Mesendoderm (in vitro differentiated cells): ENCODE results near the gene BNIP5.

Experiments used
- DNase-seq: peaks from one replicate; pipeline ENCODE4 v3.0.0; 2013
- H2AK5ac ChIP-seq: 2 replicates; pipeline ENCODE4 v1.6.1; 2013; ENCODE audit warnings: low read length, inconsistent platforms
- H2BK120ac ChIP-seq: 2 replicates; pipeline ENCODE4 v1.6.1; 2013; ENCODE audit warnings: low read depth, mild to moderate bottlenecking, low read length, moderate library complexity, mixed read lengths
- H2BK15ac ChIP-seq: replicated peaks from 2 replicates; pipeline ENCODE4 v1.6.1; 2013; ENCODE audit warnings: low read depth, mild to moderate bottlenecking, moderate library complexity
- H2BK5ac ChIP-seq: 2 replicates; pipeline ENCODE4 v1.6.1; 2013; ENCODE audit warnings: low read length, inconsistent platforms
- H3K18ac ChIP-seq: 2 replicates; pipeline ENCODE4 v1.6.1; 2013; ENCODE audit warnings: mild to moderate bottlenecking, low read length, mixed read lengths
- H3K23ac ChIP-seq: one replicate; pipeline ENCODE4 v1.6.1; 2013; ENCODE audit warnings: low read length
- H3K27ac ChIP-seq: 2 replicates; pipeline ENCODE4 v1.5.1; 2013; ENCODE audit warnings: low read depth, mild to moderate bottlenecking, inconsistent platforms, low read length, moderate library complexity
- H3K27me3 ChIP-seq: 2 replicates; pipeline ENCODE4 v1.6.1; 2013; ENCODE audit warnings: low read length, control low read depth, mild to moderate bottlenecking, inconsistent platforms; ENCODE audit not compliant: insufficient read depth, poor library complexity
- H3K36me3 ChIP-seq: 2 replicates; pipeline ENCODE4 v1.6.1; 2013; ENCODE audit warnings: low read length, inconsistent platforms; ENCODE audit not compliant: control insufficient read depth, insufficient read depth
- H3K4ac ChIP-seq: one replicate; pipeline ENCODE4 v1.6.1; 2013; ENCODE audit warnings: low read depth, mild to moderate bottlenecking, low read length, moderate library complexity
- H3K4me1 ChIP-seq: 2 replicates; pipeline ENCODE4 v1.6.1; 2013; ENCODE audit warnings: low read depth, low read length, inconsistent platforms; ENCODE audit not compliant: control insufficient read depth
- H3K4me2 ChIP-seq: 2 replicates; pipeline ENCODE4 v1.6.1; 2013; ENCODE audit warnings: low read length
- H3K4me3 ChIP-seq: 2 replicates; pipeline ENCODE4 v1.5.1; 2013; ENCODE audit warnings: mild to moderate bottlenecking, low read length
- H3K56ac ChIP-seq: one replicate; pipeline ENCODE4 v1.6.1; 2013; ENCODE audit warnings: low read length
- H3K79me1 ChIP-seq: 2 replicates; pipeline ENCODE4 v1.6.1; 2013; ENCODE audit warnings: low read length, inconsistent platforms
- H3K79me2 ChIP-seq: 2 replicates; pipeline ENCODE4 v1.6.1; 2013; ENCODE audit warnings: mild to moderate bottlenecking, low read length; ENCODE audit not compliant: control insufficient read depth, insufficient read depth
- H3K9ac ChIP-seq: 2 replicates; pipeline ENCODE4 v1.6.1; 2013; ENCODE audit warnings: low read length, inconsistent platforms
- H4K5ac ChIP-seq: one replicate; pipeline ENCODE4 v1.6.1; 2013; ENCODE audit warnings: low read length
- H4K8ac ChIP-seq: one replicate; pipeline ENCODE4 v1.6.1; 2013; ENCODE audit warnings: low read depth, mild to moderate bottlenecking, control low read depth, low read length, moderate library complexity
- WGBS: extraction: QIAGEN DNeasy Blood & Tissue Kit; methylation state at CpG from one replicate; pipeline ENCODE4 v1.1.7; 2013; ENCODE audit warnings: low lambda C conversion rate, missing lambda C conversion rate; ENCODE audit not compliant: insufficient coverage; ENCODE audit errors: extremely low coverage; 5-methylcytosine and 5-hydroxymethylcytosine counted together

Gene BNIP5

DNA sequence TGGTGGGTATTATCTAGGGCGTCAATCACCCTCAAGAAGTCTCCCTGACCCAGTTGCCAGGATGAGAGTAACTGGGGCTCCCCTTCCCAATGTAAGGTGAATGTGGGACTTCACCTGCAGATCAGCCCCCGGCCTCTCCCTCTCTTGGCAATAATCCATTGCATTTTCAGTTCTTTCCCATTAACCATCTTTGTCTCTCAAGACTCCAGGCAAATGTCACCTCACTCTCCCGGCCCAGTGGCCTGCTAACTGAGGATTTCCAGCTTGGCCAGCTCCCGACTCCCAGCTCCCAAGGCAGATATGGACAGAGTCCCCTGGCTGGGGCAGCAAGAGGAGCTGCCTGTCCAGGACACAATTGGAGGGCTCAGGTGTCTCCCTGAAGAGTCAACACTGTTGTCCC is 43.5 kb upstream of the BNIP5 start:
- no peaks in the 10 kb centered on the region for H3K36me3 ChIP-seq
- no peak overlapping the region for H3K56ac ChIP-seq
- no peak overlapping the region for H3K4me3 ChIP-seq
- no peak overlapping the region for H3K27ac ChIP-seq
- H3K4ac ChIP-seq, result no peak overlapping the region
- no peaks in the 10 kb centered on the region for H3K79me1 ChIP-seq
- H2AK5ac ChIP-seq, result no peak overlapping the region
- no peak for DNase-seq
- no CpG with 5 or more reads among the region's 4 CpGs for WGBS
- no peak overlapping the region for H3K18ac ChIP-seq
- no peak overlapping the region for H4K5ac ChIP-seq
- no peak overlapping the region for H3K4me2 ChIP-seq
- H2BK15ac ChIP-seq, result no peak overlapping the region
- H3K4me1 ChIP-seq, result no peaks in the 10 kb centered on the region
- H2BK120ac ChIP-seq, result no peak overlapping the region
- no peak overlapping the region for H2BK5ac ChIP-seq
- H3K27me3 ChIP-seq, result peaks cover under 1% of the 10 kb centered on the region
- H3K79me2 ChIP-seq, result no peaks in the 10 kb centered on the region
- H3K23ac ChIP-seq, result no peak overlapping the region
- no peak overlapping the region for H3K9ac ChIP-seq
- no peak overlapping the region for H4K8ac ChIP-seq

DNA sequence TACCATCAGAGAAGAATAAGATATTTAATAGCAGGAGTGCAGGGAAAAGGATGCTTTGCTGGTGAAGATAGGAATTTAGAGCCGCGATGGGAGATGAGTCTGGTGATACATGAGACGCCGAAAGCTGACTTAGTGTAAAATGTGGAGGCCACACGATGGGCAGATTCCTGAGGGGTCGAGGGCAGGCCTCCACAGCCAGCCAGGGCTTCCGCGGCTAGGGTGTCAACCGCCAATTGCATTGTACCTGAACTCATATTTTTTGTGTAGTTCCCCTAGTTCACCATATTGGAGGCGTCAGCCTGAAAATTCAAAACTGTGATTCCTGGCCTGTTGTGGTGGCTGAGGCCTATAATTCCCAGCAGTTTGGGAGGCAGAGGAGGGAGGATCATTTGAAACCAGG is 42.2 kb upstream of the BNIP5 start:
- H3K23ac ChIP-seq, result no peak overlapping the region
- no peak overlapping the region for H3K56ac ChIP-seq
- DNase-seq, result no peak
- H2BK5ac ChIP-seq, result no peak overlapping the region
- H3K36me3 ChIP-seq, result no peaks in the 10 kb centered on the region
- no peak overlapping the region for H3K18ac ChIP-seq
- H3K4me1 ChIP-seq, result no peaks in the 10 kb centered on the region
- no peak overlapping the region for H3K4ac ChIP-seq
- H4K5ac ChIP-seq, result no peak overlapping the region
- no peak overlapping the region for H3K4me2 ChIP-seq
- no peak overlapping the region for H3K9ac ChIP-seq
- no peak overlapping the region for H3K4me3 ChIP-seq
- no peaks in the 10 kb centered on the region for H3K79me1 ChIP-seq
- whole genome bisulfite sequencing, result no CpG with 5 or more reads among the region's 10 CpGs
- H3K27ac ChIP-seq, result no peak overlapping the region
- H2BK120ac ChIP-seq, result no peak overlapping the region
- H4K8ac ChIP-seq, result no peak overlapping the region
- no peaks in the 10 kb centered on the region for H3K27me3 ChIP-seq
- H3K79me2 ChIP-seq, result no peaks in the 10 kb centered on the region
- no peak overlapping the region for H2BK15ac ChIP-seq
- H2AK5ac ChIP-seq, result no peak overlapping the region

DNA sequence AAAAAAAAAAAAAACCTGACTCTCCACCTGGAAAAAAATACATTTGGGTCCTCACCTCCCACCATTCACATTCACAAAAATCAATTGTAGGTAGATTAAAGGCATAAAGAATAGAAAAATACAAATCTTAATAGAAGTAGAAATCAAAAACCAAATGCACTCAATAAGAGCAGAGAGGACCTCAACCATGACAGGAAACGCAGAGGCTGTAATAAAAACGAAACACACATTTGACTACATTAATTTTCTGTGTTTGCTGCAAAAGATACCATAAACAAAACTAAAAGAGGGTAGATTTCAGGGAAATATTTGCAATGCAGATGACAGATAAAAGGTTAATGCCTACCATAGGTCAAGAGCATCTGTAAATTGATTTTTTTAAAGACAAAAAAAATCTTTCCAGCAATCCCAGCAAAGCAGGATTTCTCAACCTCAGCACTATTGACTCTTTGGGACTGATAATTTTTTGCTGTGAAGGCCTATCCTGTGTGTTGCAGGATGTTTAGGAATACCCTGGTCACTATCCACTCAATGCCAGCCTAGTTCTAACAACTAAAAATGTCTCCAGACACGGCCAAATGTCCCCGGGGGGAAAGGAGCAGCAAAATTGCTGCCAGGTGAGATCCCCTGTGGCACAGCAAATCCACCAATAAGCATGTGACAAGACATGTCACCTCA is 41.7 kb upstream of the BNIP5 start:
- H3K36me3 ChIP-seq, result no peaks in the 10 kb centered on the region
- H3K56ac ChIP-seq, result no peak overlapping the region
- no peak overlapping the region for H2AK5ac ChIP-seq
- no peak overlapping the region for H2BK120ac ChIP-seq
- H4K8ac ChIP-seq, result no peak overlapping the region
- H3K27me3 ChIP-seq, result no peaks in the 10 kb centered on the region
- H2BK5ac ChIP-seq, result no peak overlapping the region
- DNase-seq, result no peak
- WGBS, result no CpG with 5 or more reads among the region's 4 CpGs
- H4K5ac ChIP-seq, result no peak overlapping the region
- H3K4me3 ChIP-seq, result no peak overlapping the region
- H3K9ac ChIP-seq, result no peak overlapping the region
- H3K27ac ChIP-seq, result no peak overlapping the region
- no peak overlapping the region for H2BK15ac ChIP-seq
- H3K79me1 ChIP-seq, result no peaks in the 10 kb centered on the region
- H3K79me2 ChIP-seq, result no peaks in the 10 kb centered on the region
- no peak overlapping the region for H3K4me2 ChIP-seq
- H3K4me1 ChIP-seq, result no peaks in the 10 kb centered on the region
- H3K4ac ChIP-seq, result no peak overlapping the region
- no peak overlapping the region for H3K23ac ChIP-seq
- no peak overlapping the region for H3K18ac ChIP-seq

DNA sequence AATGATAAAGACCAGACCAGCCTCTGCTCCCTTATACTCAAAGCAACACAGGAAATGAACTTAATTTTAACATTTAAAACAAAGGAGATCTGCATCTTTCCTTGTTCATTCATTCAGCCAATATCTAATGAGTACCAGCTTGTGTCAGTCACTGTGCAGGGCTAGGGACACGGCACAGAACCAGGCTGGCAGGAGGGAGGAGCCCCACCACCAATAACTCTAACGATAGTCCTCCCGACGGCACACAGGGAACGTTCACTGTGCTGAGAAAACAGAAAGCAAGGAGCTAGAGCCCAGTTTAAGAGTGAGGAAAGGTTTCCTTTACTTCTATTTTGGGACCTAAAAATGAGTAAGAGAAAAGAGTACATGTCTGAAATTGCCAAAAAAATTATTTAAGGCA is 40.9 kb upstream of the BNIP5 start:
- no peak overlapping the region for H3K9ac ChIP-seq
- H3K23ac ChIP-seq, result no peak overlapping the region
- H3K4me1 ChIP-seq, result no peaks in the 10 kb centered on the region
- H2BK120ac ChIP-seq, result no peak overlapping the region
- no peak overlapping the region for H3K18ac ChIP-seq
- H2AK5ac ChIP-seq, result no peak overlapping the region
- DNase-seq, result no peak
- no peak overlapping the region for H2BK5ac ChIP-seq
- no peak overlapping the region for H3K4ac ChIP-seq
- no peaks in the 10 kb centered on the region for H3K36me3 ChIP-seq
- no peaks in the 10 kb centered on the region for H3K27me3 ChIP-seq
- no CpG with 5 or more reads among the region's 5 CpGs for WGBS
- H3K4me3 ChIP-seq, result no peak overlapping the region
- H3K56ac ChIP-seq, result no peak overlapping the region
- H4K8ac ChIP-seq, result no peak overlapping the region
- H2BK15ac ChIP-seq, result no peak overlapping the region
- no peaks in the 10 kb centered on the region for H3K79me1 ChIP-seq
- no peak overlapping the region for H3K4me2 ChIP-seq
- no peak overlapping the region for H3K27ac ChIP-seq
- H3K79me2 ChIP-seq, result no peaks in the 10 kb centered on the region
- no peak overlapping the region for H4K5ac ChIP-seq

DNA sequence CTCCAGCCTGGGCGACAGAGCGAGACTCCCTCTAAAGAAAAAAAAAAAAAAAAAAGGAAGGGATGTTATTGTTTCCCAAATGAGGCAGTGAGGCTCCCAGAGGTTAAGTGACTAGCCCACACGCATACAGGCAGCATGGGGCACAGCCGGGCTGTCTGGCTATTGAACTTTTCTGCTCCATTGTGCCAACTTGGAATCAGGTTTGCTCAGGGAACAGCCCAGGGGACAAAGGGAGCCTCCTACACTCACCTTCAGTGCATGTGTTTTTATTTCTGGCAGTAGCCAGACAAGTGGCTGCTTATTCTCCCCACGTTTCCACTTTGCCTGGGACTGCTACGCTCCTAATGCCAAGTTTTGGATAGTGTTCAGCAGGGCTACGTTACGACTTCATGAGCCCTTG is 40.1 kb upstream of the BNIP5 start:
- Histone ChIP-seq H3K4me2 (no peak overlapping the region), H3K4me1 (no peaks in the 10 kb centered on the region), H3K9ac (no peak overlapping the region), H3K79me1 (no peaks in the 10 kb centered on the region), H3K18ac (no peak overlapping the region), H3K27me3 (no peaks in the 10 kb centered on the region), H3K23ac (no peak overlapping the region), H2AK5ac (no peak overlapping the region), H4K5ac (no peak overlapping the region), H2BK15ac (no peak overlapping the region), H2BK120ac (no peak overlapping the region), H3K79me2 (no peaks in the 10 kb centered on the region), H3K4me3 (no peak overlapping the region), H3K4ac (no peak overlapping the region), H3K36me3 (no peaks in the 10 kb centered on the region), H4K8ac (no peak overlapping the region), H2BK5ac (no peak overlapping the region), H3K27ac (no peak overlapping the region), H3K56ac (no peak overlapping the region)
- WGBS, result no CpG with 5 or more reads among the region's 8 CpGs
- DNase-seq, result no peak

DNA sequence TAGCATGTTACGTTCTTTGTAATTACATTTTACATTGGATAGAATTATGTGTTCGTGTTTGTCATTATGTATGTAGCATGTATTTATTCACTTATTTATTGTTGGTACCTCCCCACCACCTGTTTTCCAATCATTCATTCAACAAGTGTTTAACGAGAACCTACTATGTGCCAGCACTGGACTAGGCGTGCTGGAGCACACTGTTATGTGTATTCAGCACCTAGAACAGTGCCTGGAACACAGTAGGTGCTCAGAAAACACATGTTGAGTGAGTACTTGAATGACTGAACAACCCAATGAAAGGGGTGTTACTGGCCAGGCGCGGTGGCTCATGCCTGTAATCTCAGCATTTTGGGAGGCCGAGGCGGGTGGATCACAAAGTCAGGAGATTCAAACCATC is 39.5 kb upstream of the BNIP5 start:
- H2BK120ac ChIP-seq, result no peak overlapping the region
- no peak overlapping the region for H3K18ac ChIP-seq
- no peaks in the 10 kb centered on the region for H3K79me1 ChIP-seq
- no peak overlapping the region for H3K4me3 ChIP-seq
- no peak for DNase-seq
- H3K9ac ChIP-seq, result no peak overlapping the region
- no peak overlapping the region for H3K23ac ChIP-seq
- no peaks in the 10 kb centered on the region for H3K79me2 ChIP-seq
- H3K27ac ChIP-seq, result no peak overlapping the region
- H2AK5ac ChIP-seq, result no peak overlapping the region
- WGBS, result no CpG with 5 or more reads among the region's 8 CpGs
- no peaks in the 10 kb centered on the region for H3K27me3 ChIP-seq
- no peak overlapping the region for H3K56ac ChIP-seq
- H4K8ac ChIP-seq, result no peak overlapping the region
- no peak overlapping the region for H4K5ac ChIP-seq
- no peak overlapping the region for H2BK5ac ChIP-seq
- no peak overlapping the region for H3K4ac ChIP-seq
- H3K4me2 ChIP-seq, result no peak overlapping the region
- H2BK15ac ChIP-seq, result no peak overlapping the region
- no peaks in the 10 kb centered on the region for H3K4me1 ChIP-seq
- H3K36me3 ChIP-seq, result no peaks in the 10 kb centered on the region
